GM21360 (cell line): ENCODE results near the gene C1QTNF5.

Experiments used
- ATAC-seq: cut with Tn5 transposase; IDR thresholded peaks from one replicate; pipeline ENCODE4 v1.9.1; 2021; ENCODE audit warnings: mild to moderate bottlenecking, moderate library complexity; ENCODE audit not compliant: unreplicated experiment

C1QTNF5 gene

DNA sequence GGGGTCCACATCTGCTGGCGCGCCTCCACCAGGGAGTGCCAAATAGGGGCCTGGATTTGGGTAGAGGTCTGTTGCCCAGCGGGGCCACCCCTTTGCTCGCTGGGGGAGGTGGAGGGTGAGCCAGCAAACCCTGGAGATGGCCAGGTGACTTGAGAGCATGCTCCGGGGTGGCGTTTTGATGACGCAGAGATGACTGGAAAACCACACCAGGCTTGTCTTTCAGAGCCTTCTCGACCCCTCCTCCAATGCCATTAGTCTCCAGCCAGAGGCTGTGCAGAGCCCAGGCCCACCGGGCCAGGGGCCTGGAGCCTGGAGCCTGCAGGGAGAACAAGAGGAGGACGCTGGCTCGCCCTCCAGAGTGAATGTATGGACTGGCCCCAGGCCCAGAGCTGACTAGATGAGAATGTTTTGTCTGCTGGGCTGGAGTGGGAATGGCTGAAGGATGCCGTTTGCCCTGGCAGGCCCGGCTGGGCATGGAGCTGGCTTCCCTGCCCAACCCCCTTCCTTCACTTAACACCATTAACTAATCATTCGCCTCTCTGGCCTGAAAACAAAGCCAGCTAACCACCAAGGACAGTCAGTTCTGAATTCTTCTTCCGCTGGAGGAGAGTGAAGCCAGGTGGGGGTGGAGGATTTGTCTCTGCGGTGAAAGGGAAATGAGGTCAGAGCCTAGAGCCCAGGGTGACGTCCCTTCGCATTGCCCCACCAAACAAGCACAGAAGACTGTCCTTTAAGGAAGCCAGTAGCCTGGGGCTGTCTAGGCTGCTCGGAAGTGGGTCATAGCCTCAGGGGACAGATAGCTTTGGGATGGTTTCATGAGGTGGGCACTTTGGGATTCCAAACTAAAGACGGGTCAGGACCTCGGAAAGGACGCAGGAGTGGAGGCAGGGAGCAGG is 22.2 kb downstream of the C1QTNF5 start:
- ATAC-seq = no peak

DNA sequence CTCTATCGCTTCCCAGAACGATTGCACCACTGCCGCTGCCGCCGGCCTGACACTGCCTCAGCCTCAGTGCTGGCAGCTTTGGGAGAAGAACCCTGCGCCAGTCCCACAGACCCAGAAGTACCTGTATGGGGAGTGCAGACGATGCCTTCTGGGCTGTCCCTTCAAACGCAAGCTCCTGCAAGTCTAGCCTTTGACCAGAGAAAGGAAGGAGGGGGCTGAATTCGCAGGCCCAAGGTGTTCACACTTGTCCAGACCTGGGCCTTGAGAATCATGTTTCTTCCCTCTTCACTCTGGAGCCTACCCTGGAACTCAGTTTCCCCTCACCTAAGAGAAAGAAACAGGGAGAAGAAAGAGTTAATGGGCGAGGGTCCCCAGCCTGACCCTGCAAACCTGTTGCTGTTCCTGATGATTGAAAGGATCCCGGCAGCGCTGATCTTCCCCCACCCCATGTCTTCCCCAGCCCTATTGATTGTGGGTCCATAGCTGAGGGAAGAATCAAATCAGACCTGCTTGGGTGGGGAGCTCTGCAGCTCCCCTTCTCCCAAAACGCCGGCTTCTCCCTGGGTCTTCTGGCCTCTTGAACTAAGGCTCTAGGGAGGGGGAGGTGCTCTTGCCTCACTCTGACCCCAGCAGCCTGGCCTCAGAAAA is 23.0 kb downstream of the C1QTNF5 start:
- ATAC-seq = no peak

DNA sequence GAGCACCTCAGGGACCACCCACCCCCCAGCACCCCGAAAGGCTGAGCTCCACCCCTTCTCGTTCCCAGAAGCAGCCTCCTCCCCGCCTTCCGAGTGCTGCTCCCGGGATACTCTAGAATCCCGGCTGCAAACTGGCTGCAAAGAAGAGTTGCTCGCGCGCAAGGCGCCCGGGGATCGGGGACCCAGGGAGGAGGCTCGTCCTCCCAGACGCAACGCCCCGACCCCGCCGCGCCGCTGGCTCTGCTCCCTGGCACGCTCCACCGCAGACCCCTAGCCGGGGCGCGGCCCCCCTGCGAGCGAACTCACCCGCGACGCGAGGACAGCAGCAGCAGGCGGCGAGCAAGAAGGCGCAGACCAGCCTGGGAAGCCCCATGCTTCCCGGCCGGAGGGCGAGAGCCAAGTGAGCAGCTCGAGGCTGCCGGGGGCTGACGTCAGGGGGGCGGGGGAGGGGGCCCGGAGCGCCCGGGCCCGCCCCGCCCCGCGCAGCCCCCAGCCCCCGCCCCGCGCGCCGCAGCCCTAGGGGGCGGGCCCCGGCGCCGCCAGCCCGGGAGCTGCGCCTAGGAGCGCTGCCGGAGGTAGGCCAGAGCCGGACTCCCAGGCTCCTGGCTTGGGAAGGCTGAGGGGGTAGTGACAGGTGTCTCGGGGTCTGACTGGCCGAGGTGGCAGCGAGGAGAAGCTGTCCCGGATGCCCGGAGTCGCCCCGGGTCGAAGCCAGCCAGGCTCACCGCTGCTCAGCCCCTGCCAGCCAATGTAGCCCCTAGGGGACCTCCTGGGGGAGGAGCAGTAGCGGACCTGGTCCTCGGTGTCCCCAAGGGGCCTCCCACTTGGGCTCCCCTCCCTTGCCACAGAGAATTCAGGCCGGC is 23.7 kb downstream of the C1QTNF5 start, which contains the start of gene MCAM:
MCAM (minus strand) TSS at position 402 of the 863 bp plus-strand sequence; CDS start at position 373, 29 bp downstream.
- ATAC-seq = no peak

DNA sequence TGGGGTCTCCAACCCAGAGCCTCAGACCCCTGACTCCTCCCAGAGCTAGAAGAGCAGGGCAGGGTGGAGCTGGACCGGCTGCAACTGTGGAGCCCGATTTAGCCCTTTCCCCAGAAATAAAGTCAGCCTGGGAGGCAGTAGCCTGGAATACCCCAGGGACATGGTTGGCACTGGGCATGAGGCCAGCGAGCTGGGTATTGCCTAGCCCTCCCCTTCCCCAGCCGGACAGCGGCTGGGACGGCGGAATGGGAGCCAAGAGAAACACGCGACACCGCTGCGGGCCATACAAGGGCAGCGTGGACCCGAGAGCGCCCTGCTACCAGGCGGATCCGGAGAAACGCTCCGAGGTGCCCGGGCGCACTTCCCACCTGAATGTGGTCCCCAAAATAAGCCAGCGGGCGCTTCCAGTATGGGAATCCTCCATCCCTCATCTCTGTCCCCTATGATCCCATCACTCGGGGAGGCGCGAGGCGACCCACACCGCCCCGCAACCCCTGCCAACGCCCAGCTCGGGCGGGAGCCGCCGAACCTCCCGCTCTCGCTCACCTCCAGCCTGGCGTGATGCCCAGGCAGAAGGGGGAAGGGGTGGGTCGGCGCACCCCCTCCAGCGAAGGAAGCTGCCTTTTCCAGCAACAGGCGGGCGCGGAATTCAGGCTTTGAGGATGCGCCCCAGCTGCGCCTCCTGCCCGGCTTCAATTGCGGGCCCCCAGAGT is 24.5 kb downstream of the C1QTNF5 start:
- ATAC-seq = no peak

DNA sequence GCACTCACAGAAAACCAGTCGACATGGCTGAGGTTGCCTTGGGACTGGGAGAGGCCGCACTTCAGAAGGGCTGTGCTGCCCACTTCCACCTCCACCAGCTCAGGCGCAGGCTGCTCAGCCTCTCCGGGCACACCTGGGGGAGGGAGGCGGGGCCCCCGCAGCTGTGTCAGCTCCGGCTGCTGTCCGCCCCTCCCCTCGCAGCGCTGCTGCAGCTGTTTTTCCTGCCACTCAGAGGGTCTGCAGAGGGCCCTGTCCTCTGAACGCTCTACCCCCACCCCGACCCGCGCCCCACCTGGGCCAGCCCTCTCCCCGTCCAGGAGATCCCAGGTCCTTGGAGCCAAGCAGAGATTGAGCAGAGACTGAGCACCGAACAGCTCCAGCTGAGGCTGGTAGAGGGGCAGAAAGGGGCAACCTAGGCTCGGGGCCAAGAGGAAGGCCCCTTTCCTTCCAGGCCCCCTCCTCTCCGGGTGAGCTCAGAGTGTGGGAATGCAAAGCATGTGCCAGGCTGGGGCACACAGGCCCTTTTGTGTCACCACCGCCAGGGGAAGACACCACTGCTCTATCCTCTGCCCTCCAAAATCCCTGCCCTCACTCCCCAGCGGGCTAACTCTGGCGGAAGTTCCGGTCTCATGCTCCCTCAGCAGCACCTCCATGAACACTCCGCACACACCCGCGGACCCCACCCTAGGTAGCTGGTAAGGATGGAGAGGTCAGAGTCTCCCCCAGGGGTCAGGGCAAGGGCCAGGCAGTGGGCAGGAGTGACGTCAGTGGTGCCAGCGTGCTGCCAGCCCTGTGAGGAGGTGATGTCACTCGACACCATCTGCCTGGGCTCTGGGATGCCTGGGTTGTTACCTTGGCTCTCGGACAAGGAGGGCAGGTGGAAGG is 25.3 kb downstream of the C1QTNF5 start:
- no peak for ATAC-seq

DNA sequence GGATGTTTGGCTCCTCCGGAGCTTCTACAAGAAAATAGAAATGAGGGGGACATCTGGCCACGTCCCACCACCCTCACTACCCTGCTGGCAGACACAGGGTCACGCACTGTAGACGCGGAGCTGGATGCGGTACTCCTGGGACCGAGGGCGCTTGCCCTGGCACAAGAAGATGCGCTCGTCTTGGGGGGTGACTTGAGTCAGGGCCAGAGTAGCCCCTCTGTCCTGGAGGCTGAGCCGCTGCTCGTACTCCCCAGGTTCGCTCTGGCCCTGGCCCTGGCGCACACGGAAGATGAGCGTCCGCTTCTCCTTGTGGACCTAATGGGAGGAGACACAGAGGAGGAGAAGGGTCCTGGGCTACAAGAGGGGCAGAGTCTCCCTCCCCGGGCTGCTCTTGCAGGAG is 26.0 kb downstream of the C1QTNF5 start:
- no peak for ATAC-seq

DNA sequence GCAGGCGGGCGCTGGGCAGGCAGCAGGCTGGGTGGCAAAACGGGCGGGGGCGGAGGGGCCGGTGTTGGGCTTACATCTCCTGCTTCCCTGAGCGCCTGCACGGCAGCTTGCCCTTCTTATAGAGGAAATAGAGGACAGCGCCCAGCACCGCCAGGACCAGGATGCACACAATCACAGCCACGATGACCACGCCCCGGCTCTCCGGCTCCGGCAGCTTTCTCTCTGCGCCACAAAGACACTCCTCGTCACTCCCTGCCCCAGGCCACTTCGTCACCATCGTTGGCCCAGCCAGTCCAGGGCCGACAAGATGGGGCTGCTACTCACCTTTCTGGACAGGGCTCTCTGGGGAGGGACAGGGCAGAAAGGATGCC is 30.0 kb downstream of the C1QTNF5 start:
- ATAC-seq = no peak

DNA sequence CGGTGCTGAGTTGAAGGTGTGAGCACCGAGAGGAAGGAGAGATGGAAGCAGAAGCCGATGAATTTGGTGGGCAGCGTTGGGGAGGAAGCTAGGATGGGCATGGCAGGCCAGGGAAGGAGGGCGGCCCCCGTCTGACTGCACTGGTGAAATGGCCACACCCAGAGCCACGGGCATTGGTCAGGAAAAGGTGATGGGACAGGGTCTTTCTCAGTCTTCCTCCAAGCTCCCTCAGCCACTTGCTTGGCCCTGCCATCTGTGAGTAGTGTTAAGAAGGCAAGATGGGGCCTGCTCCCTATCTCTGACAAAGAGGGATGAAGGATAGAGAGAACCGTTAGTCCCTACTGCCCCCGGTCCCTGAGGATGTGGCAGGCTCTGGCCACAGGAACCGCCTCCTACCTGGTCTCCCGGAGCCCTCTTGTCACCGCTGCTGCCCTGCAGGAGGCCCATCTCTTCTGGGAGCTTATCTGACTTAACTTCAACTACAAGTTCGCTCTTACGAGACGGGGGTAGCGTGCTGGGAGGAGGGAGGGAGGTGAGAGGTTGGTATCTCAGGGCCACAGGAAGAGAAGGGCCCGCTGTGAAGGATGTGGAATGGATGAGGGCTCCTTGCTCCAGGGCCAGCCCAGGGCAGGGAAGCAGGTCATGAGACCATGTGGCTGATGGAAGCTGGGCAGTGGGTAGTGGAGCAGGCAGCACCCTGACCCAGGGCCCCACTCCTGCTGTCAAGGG is 30.6 kb downstream of the C1QTNF5 start:
- ATAC-seq = no peak

DNA sequence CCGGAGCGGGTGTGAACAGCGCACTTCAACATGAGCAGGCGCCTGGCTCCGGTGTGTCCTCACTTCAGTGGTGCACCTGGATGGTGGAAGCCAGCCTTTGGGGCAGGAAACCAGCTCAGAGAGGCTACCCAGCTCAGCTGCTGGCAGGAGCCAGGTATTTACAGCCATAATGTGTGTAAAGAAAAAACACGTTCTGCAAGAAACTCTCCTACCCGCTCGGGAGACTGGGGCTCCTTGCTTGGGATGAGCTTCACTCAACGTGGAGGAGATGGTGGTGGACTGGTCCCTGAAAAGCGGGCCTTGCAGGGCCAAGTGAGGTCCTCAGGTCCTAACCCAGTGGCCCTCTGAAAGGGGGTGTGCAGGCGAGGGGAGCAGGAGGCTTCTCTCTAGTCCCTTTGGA is 31.3 kb downstream of the C1QTNF5 start:
- no peak for ATAC-seq

DNA sequence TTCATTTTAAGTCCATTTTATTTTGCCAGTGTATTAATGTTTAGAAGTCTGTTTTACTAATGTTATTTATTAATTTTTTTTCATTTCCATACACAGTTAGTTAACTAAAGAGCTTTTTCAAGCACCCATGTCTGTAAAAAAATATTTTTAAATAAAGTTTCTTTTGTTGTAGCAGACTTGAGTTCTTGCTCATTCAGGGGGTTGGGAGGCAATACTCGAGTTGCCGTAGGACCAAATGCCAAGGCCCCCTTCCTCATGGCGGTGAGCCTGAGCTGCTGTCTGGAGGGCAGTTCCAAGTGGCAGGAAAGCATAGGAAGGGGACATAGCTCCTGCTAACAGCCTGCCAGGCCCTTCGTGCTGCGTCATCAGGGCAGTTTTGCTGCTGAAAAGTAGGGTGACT is 32.7 kb downstream of the C1QTNF5 start:
- ATAC-seq = no peak

DNA sequence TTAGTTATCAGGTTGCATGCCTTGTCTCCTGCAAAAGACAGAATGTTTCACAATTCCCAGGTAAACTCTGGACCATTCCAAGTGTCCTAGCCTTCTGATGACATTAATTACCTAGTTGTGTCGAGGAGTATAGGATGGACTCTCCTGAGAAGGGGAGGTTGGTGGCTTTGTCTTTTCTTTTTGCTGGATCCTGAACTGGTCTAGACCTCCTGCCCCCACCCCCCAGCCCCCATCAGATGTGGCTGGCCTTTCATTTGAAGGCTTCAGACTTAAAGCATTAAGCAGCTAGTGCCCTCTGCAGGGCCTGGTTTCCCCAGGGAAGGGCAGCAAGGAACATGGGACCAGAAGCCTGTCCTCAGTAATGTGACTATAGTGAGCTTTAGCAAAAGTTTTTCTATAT is 33.5 kb downstream of the C1QTNF5 start:
- ATAC-seq = no peak

DNA sequence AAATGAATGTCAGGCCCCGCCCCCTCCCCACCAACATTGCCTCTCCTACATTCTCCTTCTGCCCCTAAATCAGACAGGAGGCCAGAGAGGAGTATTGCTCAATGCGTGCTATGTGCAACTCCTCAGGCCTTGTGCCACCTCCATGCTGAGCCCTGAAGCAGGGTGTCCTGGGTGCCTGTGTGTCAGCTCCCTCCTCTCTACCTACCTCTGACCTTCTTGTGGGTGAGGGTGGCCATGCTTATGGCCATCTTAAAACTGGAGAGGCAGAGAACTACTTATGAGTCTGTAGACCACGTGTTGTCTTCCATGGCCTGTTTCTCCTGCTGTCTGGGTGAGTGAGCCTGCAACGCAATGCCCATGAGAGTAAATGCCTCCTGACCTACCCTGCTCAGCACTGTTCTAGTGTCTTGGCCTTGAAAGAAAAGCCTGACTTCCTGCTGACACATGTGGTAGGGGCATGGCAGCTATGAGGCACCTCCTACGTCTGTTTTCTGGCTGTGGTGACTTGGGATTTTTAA is 34.3 kb downstream of the C1QTNF5 start:
- no peak for ATAC-seq

DNA sequence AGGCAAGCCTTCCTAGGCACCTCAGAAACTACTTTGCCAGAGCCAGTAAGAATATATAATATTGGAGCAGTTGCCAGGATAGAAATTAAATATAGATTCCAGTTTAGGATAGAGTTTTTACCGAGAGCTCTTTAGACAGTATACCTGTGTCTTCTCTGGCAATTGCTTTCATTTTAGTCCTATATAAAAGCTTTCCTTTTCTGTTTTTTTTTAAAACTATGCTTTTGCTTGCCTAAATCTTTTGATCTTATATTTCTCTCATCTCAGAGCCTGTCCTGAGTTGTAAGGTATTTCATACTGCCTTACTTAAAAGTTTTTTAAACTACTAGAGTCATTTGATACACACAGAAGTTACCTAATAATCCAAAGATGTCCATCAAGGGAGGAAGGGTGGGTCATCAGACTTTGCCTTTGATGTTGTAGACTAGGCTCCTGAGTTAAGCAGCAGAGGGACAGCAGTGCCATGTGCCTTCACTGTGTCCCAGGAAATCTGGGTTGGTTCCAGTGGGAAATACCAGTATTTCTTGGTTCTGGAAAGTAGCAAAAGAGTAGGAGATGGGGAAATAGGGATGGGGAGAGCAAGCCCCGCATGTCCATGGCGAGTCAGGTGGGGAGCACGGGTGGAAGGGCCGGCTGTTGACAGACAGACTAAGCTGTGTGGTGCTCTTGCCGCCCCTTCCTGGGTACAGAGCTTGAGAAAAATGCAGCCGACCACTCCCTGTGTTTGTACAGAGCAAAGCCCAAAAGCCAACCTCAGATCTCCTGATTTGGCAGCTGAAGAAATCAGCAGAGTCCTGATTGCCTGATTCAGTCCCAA is 34.9 kb downstream of the C1QTNF5 start:
- ATAC-seq = no peak

DNA sequence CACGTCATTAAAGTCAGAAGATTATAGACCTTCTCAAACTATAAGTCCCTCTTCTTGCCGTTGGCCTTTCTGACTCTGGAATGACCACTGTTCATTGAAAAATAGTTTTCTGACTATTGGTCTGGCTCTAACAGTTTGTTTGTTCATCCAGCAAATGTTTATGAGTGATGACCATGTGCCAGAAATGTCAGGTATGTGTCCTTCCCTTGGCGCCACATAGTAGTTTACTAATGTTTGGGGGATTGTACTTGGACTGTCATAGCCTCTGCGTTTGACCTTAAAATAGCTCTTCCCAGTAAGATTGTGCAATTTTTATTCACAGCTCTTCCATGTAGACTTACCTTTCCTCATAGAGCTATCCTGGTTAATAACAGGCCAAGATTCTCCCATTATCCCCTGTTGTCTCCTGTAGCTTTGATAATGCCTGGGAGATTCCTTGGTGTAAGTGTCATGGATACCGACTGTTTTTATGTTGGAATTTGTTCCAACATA is 37.4 kb downstream of the C1QTNF5 start:
- ATAC-seq = no peak

DNA sequence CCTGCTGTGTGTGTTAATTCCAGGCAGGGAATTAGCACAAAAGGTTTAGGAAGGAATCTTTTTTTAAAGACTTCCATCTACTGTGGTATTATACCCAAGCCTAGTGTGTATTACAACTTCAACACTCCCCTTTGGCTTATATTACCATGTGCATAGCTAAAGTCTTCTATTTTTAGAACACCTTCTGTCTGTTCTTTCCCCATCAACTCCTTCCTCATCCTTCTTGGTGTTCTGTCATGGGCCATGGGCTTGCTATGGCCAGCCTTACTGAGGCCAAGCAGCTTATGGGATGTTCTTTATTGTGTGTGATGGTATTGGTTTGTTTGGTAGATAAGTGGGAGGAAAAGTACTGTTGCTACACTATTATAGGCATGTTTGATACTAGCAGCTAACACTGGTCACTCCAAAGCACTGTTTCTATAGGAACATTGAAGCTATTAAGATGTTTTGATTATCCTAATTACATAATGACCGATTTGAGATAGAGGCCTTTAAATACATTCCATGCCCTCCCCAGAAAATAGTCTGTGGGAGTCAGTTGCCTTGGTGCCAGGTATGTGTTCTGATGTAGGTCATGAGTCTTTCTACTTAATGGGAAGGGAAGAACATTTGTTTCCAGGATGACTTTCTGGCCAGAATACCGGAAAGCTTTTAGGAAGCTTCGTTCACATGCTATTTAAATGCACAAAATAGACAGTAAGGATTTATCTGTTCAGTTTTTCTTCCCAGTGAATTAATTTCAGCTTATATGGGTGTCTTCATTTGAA is 40.3 kb downstream of the C1QTNF5 start:
- no peak for ATAC-seq

DNA sequence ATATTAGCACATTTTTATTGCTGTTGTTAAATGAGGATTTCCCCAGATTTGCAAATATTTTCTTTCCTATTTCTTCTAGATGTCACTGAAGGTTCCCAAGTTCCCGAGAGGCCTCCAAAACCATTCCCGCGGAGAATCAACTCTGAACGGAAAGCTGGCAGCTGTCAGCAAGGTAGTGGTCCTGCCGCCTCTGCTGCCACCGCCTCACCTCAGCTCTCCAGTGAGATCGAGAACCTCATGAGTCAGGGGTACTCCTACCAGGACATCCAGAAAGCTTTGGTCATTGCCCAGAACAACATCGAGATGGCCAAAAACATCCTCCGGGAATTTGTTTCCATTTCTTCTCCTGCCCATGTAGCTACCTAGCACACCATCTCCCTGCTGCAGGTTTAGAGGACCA is 41.3 kb downstream of the C1QTNF5 start:
- ATAC-seq = no peak

DNA sequence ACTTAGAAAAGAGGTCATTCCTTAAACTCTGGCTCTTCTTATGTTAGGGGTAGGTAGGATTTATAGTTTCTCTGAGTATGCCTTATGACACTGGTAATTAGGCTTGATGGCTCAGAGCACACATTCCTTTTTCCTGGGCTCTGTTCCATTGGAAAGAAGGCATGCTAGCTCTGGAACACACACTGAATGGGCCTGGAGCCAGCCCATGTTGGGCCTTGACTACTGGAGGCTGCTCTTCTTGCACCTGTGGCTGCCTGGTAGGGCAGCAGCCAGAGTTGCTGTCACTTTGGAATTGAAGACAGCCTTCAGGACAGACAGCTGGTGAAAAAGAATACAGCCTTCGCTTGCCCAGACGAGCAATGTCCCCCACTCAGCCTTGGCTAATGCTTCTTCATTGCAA is 42.0 kb downstream of the C1QTNF5 start:
- ATAC-seq = no peak
